K562 (cell line): Measurements from ENCODE around the gene C5AR2. TPM values are rescaled to one million over a fixed set of nuclear protein-coding genes. Genes with fewer than 3 reads are reported as not detected.

ENCODE experiments used
- BHLHE40 ChIP-seq: IDR thresholded peaks from 2 replicates; pipeline ENCODE4 v1.6.1; 2011; ENCODE audit warnings: low read length, improper control_type of control experiment
- DMBX1 ChIP-seq: fragments of 250-450 bp; sonication (Bioruptor Pico); IDR thresholded peaks from 2 replicates; pipeline ENCODE4 v1.8.0; 2022; ENCODE audit warnings: inconsistent platforms, mild to moderate bottlenecking, moderate library complexity, borderline replicate concordance
- HDAC2 ChIP-seq: fragments of 450-650 bp; IDR thresholded peaks from 2 replicates; pipeline ENCODE4 v1.6.1; 2016; ENCODE audit warnings: mild to moderate bottlenecking
- HIVEP1 ChIP-seq: fragments of 250-450 bp; sonication (Bioruptor Pico); IDR thresholded peaks from 2 replicates; pipeline ENCODE4 v1.4.0; 2020; ENCODE audit warnings: mild to moderate bottlenecking
- HMBOX1 ChIP-seq: sonication (generic); IDR thresholded peaks from 2 replicates; pipeline ENCODE4 v1.6.1; 2016
- KLF1 ChIP-seq: fragments of 450-650 bp; IDR thresholded peaks from 2 replicates; pipeline ENCODE4 v1.6.1; 2016; ENCODE audit warnings: missing genetic modification characterization, missing compliant biosample characterization
- MEIS2 ChIP-seq: fragments of 450-650 bp; IDR thresholded peaks from 2 replicates; pipeline ENCODE4 v1.6.1; 2014; ENCODE audit warnings: mild to moderate bottlenecking; ENCODE audit not compliant: partially characterized antibody
- NONO ChIP-seq, 2 experiments: fragments of 200-400 bp in 1 of 2; fragments of 450-650 bp in 1 of 2; formaldehyde crosslinking in 1 of 2; IDR thresholded peaks; 2 replicates each; pipeline ENCODE4 v1.6.1; 2017; ENCODE audit warnings: low read depth in 2 of 2, mild to moderate bottlenecking in 2 of 2, moderate library complexity in 2 of 2, low read length in 1 of 2
- ZNF316 ChIP-seq: fragments of 450-650 bp; IDR thresholded peaks from 2 replicates; pipeline ENCODE4 v1.6.1; 2016
- ZNF780A ChIP-seq: fragments of 250-450 bp; sonication (Bioruptor Pico); IDR thresholded peaks from 2 replicates; pipeline ENCODE4 v1.5.0; 2021; ENCODE audit warnings: mild to moderate bottlenecking
- ZNF79 ChIP-seq: fragments of 250-450 bp; sonication (Bioruptor Pico); IDR thresholded peaks from 2 replicates; pipeline ENCODE4 v1.4.0; 2020; ENCODE audit warnings: low read depth, mild to moderate bottlenecking, moderate library complexity
- polyA plus RNA-seq, 8 experiments: library from polyadenylated mRNA; depleted of rRNA in 4 of 8; stranded (reverse) in 5 of 8; unstranded in 3 of 8; fragments of >200 nt; fragmentation: Nextera tagmentation in 2 of 8; fragmentation: Illumina TruSeq in 1 of 8; extraction: Ambion mirVana in 2 of 8; extraction: Trizol in 1 of 8; gene quantifications; 2 replicates each; pipeline versions ENCODE4 v1.2.1 to v1.2.3, GENCODE V29; 2011 to 2014; ENCODE audit warnings: inconsistent platforms in 1 of 8, missing spikeins in 1 of 8
- total RNA-seq, 7 experiments: library from RNA; depleted of rRNA in 6 of 7; stranded (reverse); fragments of >200 nt in 6 of 7; fragmentation: Illumina TruSeq in 2 of 7; extraction: Trizol in 2 of 7; gene quantifications; 2 replicates each; pipeline versions ENCODE4 v1.2.1 to v1.2.3, GENCODE V29; 2011 to 2021; ENCODE audit warnings: low replicate concordance in 1 of 7
- TF ChIP-seq, protein P1 (sequence below): fragments of 450-650 bp; IDR thresholded peaks from 2 replicates; pipeline ENCODE4 v1.6.1; 2018; ENCODE audit not compliant: partially characterized antibody
- TF ChIP-seq, protein P2 (sequence below): fragments of 250-450 bp; sonication (Bioruptor Pico); IDR thresholded peaks from 2 replicates; pipeline ENCODE4 v1.8.0; 2021; ENCODE audit warnings: mild to moderate bottlenecking, moderate library complexity
- TF ChIP-seq, protein P3 (sequence below): sonication (generic); formaldehyde crosslinking; IDR thresholded peaks from 2 replicates; pipeline ENCODE4 v1.8.1; 2022; ENCODE audit warnings: missing genetic modification reagents
- TF ChIP-seq, protein P4 (sequence below): fragments of 250-450 bp; sonication (Bioruptor Pico); IDR thresholded peaks from 2 replicates; pipeline ENCODE4 v1.4.0; 2020
- TF ChIP-seq, protein P5 (sequence below): fragments of 250-450 bp; sonication (Bioruptor Pico); IDR thresholded peaks from 2 replicates; pipeline ENCODE4 v1.5.0; 2021; ENCODE audit warnings: mild to moderate bottlenecking, moderate library complexity

The C5AR2 gene
- total and polyA plus RNA-seq, 9 of the 15 experiments (the other 6 are each of a cell fraction or from before 2014, with no cell fraction given) = 0.01 to 1.1 (median 0.13) TPM

GRCh38 chr19:47315125-47315821 is 16.7 kb upstream of the C5AR2 start (continued):
- TF ChIP-seq, protein P1, sequence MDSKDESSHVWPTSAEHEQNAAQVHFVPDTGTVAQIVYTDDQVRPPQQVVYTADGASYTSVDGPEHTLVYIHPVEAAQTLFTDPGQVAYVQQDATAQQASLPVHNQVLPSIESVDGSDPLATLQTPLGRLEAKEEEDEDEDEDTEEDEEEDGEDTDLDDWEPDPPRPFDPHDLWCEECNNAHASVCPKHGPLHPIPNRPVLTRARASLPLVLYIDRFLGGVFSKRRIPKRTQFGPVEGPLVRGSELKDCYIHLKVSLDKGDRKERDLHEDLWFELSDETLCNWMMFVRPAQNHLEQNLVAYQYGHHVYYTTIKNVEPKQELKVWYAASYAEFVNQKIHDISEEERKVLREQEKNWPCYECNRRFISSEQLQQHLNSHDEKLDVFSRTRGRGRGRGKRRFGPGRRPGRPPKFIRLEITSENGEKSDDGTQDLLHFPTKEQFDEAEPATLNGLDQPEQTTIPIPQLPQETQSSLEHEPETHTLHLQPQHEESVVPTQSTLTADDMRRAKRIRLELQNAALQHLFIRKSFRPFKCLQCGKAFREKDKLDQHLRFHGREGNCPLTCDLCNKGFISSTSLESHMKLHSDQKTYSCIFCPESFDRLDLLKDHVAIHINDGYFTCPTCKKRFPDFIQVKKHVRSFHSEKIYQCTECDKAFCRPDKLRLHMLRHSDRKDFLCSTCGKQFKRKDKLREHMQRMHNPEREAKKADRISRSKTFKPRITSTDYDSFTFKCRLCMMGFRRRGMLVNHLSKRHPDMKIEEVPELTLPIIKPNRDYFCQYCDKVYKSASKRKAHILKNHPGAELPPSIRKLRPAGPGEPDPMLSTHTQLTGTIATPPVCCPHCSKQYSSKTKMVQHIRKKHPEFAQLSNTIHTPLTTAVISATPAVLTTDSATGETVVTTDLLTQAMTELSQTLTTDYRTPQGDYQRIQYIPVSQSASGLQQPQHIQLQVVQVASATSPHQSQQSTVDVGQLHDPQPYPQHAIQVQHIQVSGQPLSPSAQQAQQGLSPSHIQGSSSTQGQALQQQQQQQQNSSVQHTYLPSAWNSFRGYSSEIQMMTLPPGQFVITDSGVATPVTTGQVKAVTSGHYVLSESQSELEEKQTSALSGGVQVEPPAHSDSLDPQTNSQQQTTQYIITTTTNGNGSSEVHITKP = peak; percentile 23
- TF ChIP-seq HDAC2 (peak; percentile 87), HMBOX1 (peak; percentile 80), ZNF316 (peak; percentile 90), ZNF780A (no peak), HIVEP1 (CRISPR knock-in tag) (no peak), MEIS2 (peak; percentile 93), BHLHE40 (peak; percentile 39; the same call in 1 of the 2 replicates), KLF1 (no peak), DMBX1 (CRISPR knock-in tag) (no peak), NONO (IDR thresholded peaks at IDR 0.05; ENCODE audit: low read depth in 2 of 2, low read length in 1 of 2) (no peak), ZNF79 (CRISPR knock-in tag) (no peak)
- TF ChIP-seq, protein P2, sequence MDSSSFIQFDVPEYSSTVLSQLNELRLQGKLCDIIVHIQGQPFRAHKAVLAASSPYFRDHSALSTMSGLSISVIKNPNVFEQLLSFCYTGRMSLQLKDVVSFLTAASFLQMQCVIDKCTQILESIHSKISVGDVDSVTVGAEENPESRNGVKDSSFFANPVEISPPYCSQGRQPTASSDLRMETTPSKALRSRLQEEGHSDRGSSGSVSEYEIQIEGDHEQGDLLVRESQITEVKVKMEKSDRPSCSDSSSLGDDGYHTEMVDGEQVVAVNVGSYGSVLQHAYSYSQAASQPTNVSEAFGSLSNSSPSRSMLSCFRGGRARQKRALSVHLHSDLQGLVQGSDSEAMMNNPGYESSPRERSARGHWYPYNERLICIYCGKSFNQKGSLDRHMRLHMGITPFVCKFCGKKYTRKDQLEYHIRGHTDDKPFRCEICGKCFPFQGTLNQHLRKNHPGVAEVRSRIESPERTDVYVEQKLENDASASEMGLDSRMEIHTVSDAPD (CRISPR knock-in tag) = no peak
- TF ChIP-seq, protein P3, sequence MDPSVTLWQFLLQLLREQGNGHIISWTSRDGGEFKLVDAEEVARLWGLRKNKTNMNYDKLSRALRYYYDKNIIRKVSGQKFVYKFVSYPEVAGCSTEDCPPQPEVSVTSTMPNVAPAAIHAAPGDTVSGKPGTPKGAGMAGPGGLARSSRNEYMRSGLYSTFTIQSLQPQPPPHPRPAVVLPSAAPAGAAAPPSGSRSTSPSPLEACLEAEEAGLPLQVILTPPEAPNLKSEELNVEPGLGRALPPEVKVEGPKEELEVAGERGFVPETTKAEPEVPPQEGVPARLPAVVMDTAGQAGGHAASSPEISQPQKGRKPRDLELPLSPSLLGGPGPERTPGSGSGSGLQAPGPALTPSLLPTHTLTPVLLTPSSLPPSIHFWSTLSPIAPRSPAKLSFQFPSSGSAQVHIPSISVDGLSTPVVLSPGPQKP (CRISPR knock-in tag) = no peak
- TF ChIP-seq, protein P4, sequence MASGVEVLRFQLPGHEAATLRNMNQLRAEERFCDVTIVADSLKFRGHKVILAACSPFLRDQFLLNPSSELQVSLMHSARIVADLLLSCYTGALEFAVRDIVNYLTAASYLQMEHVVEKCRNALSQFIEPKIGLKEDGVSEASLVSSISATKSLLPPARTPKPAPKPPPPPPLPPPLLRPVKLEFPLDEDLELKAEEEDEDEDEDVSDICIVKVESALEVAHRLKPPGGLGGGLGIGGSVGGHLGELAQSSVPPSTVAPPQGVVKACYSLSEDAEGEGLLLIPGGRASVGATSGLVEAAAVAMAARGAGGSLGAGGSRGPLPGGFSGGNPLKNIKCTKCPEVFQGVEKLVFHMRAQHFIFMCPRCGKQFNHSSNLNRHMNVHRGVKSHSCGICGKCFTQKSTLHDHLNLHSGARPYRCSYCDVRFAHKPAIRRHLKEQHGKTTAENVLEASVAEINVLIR (CRISPR knock-in tag) = peak; percentile 59
- TF ChIP-seq, protein P5, sequence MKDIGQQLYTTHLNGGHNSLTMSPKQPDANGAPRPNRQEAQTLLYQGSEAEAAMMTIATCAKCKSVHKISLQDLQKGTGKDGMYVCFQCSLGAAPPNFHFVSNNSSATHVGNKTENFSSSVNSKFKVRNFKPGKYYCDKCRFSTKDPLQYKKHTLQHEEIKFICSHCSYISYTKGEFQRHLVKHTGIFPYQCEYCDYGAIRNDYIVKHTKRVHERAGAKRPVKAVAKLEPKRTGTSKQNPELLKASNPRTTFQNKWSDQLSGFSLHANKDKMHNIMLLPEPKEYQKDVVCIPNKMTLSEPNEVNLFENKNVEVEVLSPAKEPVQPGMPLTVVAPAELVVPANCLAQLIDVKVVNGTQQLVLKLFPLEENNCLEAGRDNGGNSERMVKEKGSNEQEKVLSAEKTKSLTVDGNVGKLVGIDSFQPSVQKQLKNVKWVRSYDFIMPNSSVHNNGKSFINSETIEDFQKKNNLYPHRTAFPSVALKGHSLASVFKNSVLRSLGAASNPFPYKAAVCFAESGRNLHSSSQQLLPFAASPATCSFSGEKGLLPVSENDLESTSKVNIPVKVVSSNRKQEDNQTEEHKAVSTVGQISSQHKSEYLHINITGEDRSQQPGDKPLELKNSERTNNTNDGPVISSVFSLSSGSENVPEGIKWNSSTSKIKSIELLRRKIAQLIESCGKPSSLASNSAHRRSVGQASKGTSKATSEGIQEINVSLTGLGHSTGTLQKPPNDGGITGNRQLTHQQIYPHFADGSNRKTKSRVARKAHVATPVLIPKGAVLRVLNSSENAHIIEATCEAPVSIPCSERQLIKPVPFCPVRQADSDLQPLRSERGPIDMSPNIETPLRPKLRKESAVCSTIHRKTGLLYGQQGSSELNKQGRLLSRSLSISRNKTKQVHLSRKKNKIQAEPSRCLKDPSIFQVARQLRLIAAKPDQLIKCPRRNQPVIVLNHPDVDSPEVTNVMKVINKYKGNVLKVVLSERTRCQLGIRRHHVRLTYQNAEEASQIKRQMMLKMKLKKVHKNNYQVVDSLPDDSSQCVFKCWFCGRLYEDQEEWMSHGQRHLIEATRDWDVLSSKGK = no peak
